Measurements from ENCODE around the gene SMCO3.
A peak's percentile ranks its signal among the peaks of the same experiment; 100 is the strongest.
"Not testable (repeated sequence)": the region's sequence is repeated elsewhere in the genome, so short reads cannot be mapped to it uniquely, and the experiment has no call there.

The SMCO3 gene

DNA sequence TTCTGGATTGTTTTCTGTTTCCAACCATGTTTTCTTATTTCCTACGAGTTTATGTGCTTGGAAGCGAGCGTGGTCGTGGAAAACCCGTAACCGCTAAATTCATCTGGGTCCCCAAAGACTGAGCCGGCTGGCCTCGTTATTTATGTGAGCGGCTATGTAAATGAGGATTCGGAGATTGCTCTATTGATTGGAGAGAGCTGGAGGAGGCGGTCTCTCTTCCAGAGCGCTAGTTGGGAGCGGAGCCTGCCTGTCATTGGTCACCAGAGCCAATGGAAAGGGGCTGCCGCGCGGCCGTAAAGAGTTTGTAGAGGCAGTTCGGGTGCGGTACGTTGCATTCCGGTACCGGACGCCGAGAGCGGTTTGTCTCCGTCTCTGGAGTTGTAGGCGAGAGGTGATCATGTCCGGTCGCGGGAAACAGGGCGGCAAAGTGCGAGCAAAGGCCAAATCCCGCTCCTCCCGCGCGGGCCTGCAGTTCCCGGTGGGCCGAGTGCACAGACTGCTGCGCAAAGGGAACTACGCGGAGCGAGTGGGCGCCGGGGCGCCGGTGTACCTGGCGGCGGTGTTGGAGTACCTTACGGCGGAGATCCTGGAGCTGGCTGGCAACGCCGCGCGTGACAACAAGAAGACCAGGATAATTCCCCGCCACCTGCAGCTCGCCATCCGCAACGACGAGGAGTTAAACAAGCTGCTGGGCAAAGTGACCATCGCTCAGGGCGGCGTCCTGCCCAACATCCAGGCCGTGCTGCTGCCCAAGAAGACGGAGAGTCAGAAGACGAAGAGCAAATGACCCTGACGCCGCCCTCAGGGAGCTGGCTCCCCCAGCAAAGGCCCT is 39.7 kb downstream of the SMCO3 start:
- DNase-seq, result peak; percentile 95

DNA sequence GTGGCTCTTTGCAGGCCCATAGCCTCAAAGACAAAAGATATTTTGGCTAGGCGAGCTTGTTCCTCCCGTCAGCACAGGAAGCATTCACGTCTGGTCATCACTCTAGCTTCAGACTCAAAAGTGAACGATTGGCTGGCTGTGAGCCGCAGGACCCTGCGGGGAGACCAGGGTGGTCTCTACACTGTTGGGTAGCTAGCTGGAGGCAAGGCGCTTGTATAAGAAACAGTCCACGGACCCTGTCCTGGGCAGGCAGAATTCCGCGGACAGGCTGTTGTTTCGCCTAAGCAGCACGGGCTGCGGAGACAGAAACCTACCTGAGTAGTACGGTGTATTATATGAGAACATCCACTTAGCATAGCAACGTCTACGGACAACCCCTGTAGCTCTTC is 40.3 kb downstream of the SMCO3 start:
- no peak for DNase-seq

DNA sequence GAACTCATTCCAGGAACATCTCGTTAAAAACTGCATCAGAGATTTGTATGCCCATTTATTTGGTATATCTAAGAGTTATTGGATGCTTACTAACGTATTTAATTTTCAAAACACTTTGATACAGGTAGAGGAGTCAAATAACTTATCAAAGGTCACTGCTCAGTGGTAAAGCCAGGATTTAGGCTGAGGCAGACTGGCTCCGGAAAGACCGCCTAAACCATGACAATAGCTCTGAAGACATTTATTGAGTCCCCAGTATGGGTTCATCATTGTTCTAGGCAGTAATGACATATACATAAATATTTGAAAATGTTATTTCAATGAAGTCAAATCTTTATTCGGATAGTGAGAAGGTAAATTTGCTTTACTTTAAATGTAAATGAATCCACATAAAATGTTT is 41.0 kb downstream of the SMCO3 start:
- no peak for DNase-seq

DNA sequence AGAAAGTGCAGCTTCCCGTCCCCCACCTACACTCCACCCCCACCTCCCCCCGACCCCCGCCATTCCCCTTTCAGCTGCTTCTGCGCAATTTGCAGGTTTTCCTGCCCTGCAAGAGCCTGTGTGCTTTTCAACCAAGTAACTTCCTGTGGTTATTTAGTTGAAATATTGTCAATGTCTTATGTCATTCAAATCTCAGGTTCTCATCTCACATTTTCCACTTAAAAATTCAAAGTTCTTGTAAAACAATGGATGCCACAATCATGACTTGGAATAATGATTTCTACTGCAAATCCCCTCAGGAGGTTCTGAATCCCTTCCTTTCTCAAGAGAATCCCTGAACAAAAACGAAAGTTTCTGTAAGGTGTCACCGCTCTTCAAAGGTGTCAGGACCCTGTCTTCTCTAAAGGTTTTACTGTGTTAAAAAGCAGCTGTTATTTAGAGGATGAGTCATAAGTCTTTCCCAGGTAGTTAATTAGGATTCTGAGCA is 42.3 kb downstream of the SMCO3 start:
- no peak for DNase-seq

DNA sequence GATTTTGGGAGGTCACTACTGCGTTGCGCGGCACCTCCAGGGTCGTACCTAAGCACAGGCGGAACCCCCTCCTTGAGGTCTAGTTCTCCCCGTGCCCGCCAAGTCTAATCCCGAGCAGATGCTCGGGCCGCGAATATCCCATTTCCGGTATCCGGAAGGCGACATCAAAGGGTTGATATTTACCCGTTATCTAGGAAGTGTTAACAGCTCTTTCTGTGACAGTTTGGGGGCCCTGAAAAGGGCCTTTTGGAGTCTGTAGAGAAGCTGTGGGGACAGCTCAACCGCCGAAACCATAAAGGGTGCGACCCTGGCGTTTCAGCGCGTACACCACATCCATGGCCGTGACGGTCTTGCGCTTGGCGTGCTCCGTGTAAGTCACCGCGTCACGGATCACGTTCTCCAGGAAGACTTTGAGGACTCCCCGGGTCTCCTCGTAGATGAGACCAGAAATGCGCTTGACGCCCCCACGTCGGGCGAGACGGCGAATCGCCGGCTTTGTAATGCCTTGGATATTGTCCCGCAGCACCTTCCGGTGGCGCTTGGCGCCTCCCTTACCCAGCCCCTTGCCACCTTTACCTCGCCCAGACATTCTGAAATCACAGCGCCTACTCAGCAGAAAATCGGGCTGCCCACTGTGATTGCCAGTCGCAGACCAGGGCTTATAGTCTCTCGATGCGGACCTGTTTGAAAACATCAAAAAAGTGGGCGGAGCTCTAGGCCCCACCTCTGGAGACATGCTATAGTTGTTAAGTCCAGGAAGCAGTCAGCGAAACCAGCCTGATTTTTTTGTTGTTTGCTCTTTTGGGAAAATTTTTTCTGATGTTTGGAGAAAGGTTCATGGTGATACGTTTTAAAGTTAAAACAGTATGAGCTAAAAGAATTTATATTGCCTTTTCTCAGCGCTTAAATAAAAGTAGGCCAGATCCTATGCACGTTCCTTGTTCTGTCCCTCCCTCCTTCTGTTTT is 43.2 kb downstream of the SMCO3 start:
- DNase-seq, result peak; percentile 93

DNA sequence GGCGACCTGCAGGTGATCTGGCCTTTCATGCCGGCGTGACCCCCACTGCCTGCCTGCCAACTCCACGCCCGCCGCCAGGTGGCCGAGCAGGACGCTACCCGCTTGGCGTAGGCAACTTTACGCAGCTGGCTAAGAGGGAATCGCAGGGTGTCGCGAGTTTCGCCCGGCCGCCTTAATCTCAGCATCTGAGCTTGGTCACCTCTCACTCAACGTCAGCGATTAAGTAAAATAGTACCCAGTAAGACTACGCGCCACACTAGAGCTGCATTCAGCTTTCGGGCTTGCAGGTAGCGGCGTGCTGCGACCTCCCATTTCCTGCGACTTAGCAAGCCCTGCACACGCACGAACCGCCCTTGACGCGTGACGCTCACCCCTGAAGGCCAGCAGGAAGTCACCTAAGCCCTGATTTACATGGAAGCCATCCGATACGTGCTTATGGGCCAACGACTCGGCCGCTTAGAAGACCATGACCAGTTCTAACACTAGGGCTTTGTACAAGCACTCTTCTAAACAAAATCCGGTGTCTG is 44.0 kb downstream of the SMCO3 start:
- DNase-seq, result peak; percentile 85

DNA sequence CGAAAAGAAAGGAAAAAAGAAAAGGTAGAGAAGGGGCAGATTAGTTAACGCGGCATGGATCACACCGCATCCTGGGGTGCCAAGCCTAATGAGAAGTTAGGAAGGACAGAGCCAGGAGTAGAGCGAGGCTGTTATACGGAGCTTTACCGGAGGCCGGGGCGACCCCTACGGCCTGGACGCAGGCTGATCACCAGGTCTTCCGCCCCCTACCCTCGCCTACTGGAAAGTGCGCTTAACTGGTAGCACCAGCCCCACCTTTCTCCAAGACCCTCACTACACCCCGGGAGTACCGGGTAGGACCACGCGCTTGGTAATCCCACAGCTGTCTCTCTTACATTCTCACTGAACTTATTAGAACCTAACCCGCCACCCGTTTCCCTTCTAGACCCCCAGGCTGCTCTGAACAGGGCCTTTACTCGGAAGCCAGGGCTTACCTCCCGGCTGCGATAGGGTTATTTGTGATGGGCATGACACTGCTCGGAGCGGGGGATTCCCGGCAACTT is 44.5 kb downstream of the SMCO3 start:
- no peak for DNase-seq

DNA sequence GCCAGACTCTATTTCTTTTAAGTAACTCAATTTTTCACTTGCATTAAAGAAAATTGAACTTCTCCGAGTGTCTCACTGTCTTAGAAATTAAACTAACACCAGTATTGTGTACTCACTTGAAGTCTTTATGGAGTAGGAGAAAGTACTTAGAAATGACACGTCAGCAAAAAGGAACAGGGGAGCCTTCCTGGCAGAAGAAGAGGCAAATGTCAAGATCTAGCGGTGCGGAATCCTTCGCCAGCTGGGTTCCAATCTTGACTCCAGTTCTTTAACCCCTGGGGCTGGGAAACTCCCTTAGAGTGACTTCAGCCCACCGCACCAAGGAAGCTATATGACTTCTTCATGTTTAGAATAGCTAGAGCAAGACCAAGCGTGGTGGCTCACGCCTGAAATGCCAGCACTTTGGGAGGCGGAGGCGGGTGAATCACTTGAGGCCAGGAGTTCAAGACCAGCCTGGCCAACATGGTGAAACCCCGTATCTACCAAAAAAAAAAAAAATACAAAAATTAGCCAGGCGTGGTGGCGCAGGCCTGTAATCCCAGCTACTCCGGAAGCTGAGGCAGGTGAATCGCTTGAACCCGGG is 45.1 kb downstream of the SMCO3 start:
- DNase-seq, result no peak

DNA sequence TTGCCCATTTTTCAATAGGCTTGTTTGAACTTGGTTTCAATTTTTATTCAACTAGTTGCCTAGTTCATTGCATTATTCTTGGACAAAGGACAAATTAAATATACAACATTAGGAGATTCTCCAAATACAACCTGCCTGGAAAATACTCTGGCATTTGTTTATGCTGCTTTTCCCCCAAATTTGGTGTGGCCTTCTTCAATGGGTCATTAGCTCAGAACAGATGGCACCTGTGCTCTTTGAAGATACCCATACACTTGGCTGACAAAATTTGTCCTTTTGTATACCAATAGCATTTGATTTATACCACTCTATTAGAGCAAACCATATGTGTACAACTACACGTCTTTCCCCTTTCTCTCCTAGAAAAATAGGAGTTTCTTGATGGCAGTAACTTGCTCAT is 46.4 kb downstream of the SMCO3 start:
- no peak for DNase-seq

DNA sequence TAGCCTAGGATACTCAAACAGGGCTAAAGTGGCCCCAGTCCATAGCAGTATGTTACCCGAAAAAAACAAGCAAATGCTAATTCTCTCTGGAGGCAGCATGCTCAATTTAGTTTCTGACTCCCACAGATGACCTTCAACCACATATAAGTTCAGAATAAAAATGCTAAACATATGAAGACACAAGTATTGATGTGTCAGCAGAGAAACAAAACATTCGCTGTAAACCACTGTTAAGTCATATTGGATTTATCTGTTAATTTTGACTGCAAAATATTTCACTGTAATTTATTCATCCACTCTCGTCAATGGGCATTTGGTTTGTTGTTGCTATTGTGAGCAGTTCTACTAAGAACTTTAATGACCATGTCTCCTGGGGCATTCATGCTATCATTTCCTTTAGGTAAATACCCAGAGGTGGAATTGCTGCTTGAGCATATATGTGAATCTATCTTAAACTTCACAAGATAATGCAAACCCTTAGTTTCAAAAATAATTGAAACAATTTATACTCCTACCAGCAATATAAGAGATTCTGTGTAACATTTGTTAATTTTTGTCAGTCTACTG is 47.2 kb downstream of the SMCO3 start:
- DNase-seq, result no peak

DNA sequence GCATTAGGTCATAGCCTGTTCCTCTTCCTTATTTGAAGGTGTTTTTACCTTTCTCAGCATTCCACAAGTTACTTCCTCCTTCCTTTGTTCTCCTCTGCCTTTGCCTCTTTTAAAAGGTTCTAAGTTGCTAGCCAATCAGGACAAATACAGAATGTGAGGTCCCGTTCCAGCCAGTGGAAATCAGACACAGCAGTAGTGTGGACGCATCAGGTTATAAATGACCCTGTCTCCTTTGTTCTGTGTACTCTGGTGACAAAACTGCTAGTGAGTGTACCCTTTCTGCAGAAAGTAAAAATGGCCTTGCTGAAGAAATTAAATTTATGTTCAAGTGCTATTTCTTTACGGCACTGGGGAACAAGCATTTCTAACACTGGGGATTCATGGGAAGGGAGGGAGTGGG is 48.0 kb downstream of the SMCO3 start:
- not testable (repeated sequence) for DNase-seq

DNA sequence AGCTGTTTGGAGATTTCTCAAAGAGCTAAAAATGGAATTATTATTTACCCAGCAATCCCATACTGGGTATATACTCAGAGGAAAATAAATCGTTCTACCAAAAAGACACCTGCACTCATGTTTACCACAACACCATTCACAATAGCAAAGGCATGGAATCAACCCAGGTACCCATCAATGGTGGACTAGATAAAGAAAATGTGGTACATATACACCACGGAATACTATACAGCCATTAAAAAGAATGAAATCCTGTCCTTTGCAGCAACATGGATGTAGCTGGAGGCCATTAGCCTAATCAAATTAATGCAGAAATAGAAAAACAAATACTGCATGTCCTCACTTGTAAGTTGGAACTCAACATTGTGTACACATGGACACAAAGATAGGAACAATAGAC is 48.6 kb downstream of the SMCO3 start:
- DNase-seq, result no peak

DNA sequence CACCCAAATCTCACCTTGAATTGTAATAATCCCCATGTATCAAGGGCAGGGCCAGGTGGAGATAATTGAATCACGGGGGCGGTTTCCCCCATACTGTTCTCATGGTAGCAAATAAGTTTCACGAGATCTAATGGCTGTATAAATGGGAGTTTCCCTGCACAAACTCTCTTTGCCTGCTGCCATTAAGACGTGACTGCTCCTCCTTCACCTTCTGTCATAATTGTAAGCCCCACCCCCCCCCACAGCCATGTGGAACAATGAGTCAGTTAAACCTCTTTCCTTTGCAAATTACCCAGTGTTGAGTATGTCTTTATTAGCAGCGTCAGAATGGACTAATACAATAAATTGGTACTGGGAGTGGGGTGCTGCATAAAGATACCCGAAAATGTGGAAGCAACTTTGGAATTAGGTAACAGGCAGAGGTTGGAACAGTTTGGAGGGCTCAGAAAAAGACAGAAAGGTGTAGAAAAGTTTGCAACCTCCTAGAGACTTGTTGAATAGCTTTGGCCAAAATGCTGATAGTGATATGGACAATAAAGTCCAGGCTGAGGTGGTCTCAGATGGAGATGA is 54.2 kb downstream of the SMCO3 start:
- DNase-seq, result not testable (repeated sequence)

DNA sequence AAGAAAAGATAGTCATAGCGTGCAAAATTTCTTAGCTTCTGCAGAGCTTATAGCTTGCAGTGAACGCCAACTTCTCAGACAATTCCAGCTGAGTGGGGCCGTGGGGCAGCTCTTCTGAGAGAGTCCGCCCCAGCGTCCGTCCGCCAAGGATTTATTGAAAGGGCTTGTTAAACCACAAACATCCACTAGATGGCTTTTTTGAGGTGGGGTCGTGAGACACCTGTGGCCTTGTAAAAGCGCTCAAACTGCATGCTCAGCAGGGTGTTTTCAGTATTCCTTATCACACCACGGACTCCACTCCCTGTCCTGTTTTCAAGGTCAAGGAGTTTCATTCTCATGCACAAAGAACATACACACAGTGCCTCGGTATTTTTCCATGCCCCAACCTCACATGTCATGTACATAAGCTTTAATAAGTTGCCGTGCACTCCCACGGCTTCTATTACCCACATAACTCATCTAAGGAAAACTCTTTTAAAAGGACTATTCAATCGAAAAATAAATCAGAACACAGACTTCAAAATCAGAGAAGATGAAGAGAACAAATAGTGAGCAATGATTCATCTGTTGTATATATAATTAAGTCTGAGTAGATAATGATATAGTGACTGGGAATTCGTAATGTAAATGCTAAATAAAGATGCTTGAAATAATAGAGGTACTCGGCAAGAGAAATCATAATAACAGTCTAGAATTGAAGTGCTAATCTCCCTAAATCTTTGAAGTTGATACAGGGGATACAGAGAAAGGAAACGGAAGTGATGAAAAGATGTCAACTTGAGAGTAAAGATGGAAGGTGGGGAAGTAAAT is 57.4 kb downstream of the SMCO3 start:
- DNase-seq, result no peak

Measured in DMS153 (cell line).